ENCODE data around the gene RHOXF2B.
"Not testable (repeated sequence)": the region's sequence is repeated elsewhere in the genome, so short reads cannot be mapped to it uniquely, and the experiment has no call there.

RHOXF2B gene

GRCh38 chrX:120077590-120077989 is at the start of gene RHOXF2B:
Gene RHOXF2B (minus strand): TSS chrX:120077690. CDS start chrX:120077552, 138 bp downstream.
- DNase-seq = not testable (repeated sequence)

GRCh38 chrX:120125444-120125843 is 48.0 kb upstream of the RHOXF2B start:
- no peak for DNase-seq

GRCh38 chrX:120120223-120120622 is 42.7 kb upstream of the RHOXF2B start:
- DNase-seq = no peak

GRCh38 chrX:120115438-120115963 is 38.0 kb upstream of the RHOXF2B start, which contains the start of gene RHOXF1:
Gene RHOXF1 (minus strand): TSS chrX:120115913. CDS start chrX:120115862, 51 bp downstream.
- DNase-seq = no peak

- DNase-seq = no peak
Observed at GRCh38 chrX:120111611-120112010, 34.1 kb upstream of the RHOXF2B start.

- DNase-seq = no peak
Observed at GRCh38 chrX:120109378-120109777, 31.9 kb upstream of the RHOXF2B start.

GRCh38 chrX:120104707-120105106 is 27.2 kb upstream of the RHOXF2B start:
- not testable (repeated sequence) for DNase-seq

GRCh38 chrX:120101057-120101456 is 23.6 kb upstream of the RHOXF2B start:
- not testable (repeated sequence) for DNase-seq

- DNase-seq = no peak
Observed at GRCh38 chrX:120090208-120090607, 12.7 kb upstream of the RHOXF2B start.

GRCh38 chrX:120087289-120088017 is 10.0 kb upstream of the RHOXF2B start:
- DNase-seq = no peak

GRCh38 chrX:120085553-120086185 is 8.2 kb upstream of the RHOXF2B start:
- not testable (repeated sequence) for DNase-seq

- not testable (repeated sequence) for DNase-seq
Observed at GRCh38 chrX:120066169-120066568, 11.3 kb downstream of the RHOXF2B start.

- DNase-seq = not testable (repeated sequence)
Observed at GRCh38 chrX:120042712-120043111, 34.8 kb downstream of the RHOXF2B start.

- DNase-seq = not testable (repeated sequence)
Observed at GRCh38 chrX:120042247-120042646, 35.2 kb downstream of the RHOXF2B start.

GRCh38 chrX:120040176-120040575 is 37.3 kb downstream of the RHOXF2B start:
- DNase-seq = not testable (repeated sequence)

- DNase-seq = not testable (repeated sequence)
Observed at GRCh38 chrX:120039087-120039733, 38.3 kb downstream of the RHOXF2B start.

GRCh38 chrX:120036704-120037103 is 40.8 kb downstream of the RHOXF2B start:
- DNase-seq = no peak

- DNase-seq = peak; percentile 72
Observed at GRCh38 chrX:120035522-120036309, 41.8 kb downstream of the RHOXF2B start.

GRCh38 chrX:120029354-120029753 is 48.1 kb downstream of the RHOXF2B start:
- no peak for DNase-seq

GRCh38 chrX:120023259-120023658 is 54.2 kb downstream of the RHOXF2B start:
- DNase-seq = no peak

- DNase-seq = no peak
Observed at GRCh38 chrX:120022763-120023162, 54.7 kb downstream of the RHOXF2B start.

Data from CD4-positive, alpha-beta T cell treated with Interferon gamma for 1 hour (primary cell).